ENCODE measurements around the gene ING1.

ING1 gene

DNA sequence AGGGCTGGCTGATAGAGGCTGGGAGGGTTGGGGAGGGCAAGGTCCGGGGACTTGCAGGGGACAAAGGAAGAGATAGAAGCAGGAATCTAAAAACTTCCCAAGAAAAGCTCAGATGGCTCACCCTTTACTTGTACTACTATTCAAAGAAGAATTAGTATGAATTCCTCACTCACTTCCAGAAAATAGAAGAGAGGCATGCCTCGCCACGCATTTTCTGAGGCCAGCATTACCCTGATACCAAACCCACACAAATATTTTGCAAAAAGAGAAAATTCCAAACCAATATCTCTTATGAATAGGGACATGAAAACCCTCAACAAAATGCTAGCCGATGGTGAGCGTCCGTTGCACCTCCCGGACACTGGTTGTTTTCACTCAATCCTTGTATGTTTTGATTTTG is 54.0 kb downstream of the ING1 start:
- DNase-seq (ENCODE audit: low read depth in 1 of 2, low spot score in 1 of 2), result no peak
- no peak for TF ChIP-seq SPI1 (IDR thresholded peaks at IDR 0.05; ENCODE audit: borderline replicate concordance, low read depth)
- TF ChIP-seq, protein P1, sequence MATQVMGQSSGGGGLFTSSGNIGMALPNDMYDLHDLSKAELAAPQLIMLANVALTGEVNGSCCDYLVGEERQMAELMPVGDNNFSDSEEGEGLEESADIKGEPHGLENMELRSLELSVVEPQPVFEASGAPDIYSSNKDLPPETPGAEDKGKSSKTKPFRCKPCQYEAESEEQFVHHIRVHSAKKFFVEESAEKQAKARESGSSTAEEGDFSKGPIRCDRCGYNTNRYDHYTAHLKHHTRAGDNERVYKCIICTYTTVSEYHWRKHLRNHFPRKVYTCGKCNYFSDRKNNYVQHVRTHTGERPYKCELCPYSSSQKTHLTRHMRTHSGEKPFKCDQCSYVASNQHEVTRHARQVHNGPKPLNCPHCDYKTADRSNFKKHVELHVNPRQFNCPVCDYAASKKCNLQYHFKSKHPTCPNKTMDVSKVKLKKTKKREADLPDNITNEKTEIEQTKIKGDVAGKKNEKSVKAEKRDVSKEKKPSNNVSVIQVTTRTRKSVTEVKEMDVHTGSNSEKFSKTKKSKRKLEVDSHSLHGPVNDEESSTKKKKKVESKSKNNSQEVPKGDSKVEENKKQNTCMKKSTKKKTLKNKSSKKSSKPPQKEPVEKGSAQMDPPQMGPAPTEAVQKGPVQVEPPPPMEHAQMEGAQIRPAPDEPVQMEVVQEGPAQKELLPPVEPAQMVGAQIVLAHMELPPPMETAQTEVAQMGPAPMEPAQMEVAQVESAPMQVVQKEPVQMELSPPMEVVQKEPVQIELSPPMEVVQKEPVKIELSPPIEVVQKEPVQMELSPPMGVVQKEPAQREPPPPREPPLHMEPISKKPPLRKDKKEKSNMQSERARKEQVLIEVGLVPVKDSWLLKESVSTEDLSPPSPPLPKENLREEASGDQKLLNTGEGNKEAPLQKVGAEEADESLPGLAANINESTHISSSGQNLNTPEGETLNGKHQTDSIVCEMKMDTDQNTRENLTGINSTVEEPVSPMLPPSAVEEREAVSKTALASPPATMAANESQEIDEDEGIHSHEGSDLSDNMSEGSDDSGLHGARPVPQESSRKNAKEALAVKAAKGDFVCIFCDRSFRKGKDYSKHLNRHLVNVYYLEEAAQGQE (IDR thresholded peaks at IDR 0.05; ENCODE audit: insufficient replicate concordance, low read depth), result no peak
- H3K27me3 ChIP-seq (ENCODE audit: insufficient read depth, poor library complexity, severe bottlenecking), result peaks cover 5% of the 10 kb centered on the region
- H3K4me3 ChIP-seq (replicated peaks; ENCODE audit: insufficient read depth, low read length), result no peak overlapping the region
- no peak overlapping the region for H3K27ac ChIP-seq (replicated peaks)

DNA sequence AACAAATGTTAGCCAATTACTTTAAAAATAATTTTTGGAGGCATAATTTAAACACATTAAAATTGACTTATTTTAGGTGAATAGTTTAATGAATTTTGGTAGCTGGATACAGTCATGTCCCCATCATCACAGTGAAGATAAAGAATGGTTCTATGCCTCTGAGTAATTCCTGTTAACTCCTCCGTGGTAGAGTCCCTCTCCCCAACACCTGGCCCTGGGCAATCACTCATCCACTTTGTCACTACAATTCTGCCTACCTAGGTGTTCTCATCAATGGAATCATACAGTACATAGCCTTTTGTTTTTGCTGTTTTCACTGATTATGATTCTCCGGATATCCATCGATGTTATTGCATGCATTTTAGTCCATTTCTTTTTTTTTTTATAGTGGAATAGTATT is 55.6 kb downstream of the ING1 start:
- TF ChIP-seq, protein P1 (IDR thresholded peaks at IDR 0.05; ENCODE audit: insufficient replicate concordance, low read depth), result no peak
- TF ChIP-seq POLR2AphosphoS5 (IDR thresholded peaks at IDR 0.05; ENCODE audit: low read depth) (no peak), GABPA (IDR thresholded peaks at IDR 0.05; ENCODE audit: low read depth) (no peak), SPI1 (IDR thresholded peaks at IDR 0.05; ENCODE audit: borderline replicate concordance, low read depth) (no peak)
- TF ChIP-seq, protein P2, sequence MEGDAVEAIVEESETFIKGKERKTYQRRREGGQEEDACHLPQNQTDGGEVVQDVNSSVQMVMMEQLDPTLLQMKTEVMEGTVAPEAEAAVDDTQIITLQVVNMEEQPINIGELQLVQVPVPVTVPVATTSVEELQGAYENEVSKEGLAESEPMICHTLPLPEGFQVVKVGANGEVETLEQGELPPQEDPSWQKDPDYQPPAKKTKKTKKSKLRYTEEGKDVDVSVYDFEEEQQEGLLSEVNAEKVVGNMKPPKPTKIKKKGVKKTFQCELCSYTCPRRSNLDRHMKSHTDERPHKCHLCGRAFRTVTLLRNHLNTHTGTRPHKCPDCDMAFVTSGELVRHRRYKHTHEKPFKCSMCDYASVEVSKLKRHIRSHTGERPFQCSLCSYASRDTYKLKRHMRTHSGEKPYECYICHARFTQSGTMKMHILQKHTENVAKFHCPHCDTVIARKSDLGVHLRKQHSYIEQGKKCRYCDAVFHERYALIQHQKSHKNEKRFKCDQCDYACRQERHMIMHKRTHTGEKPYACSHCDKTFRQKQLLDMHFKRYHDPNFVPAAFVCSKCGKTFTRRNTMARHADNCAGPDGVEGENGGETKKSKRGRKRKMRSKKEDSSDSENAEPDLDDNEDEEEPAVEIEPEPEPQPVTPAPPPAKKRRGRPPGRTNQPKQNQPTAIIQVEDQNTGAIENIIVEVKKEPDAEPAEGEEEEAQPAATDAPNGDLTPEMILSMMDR (IDR thresholded peaks at IDR 0.05; ENCODE audit: insufficient read depth, low read length), result no peak
- no peak overlapping the region for H3K27ac ChIP-seq (replicated peaks)
- H3K4me3 ChIP-seq (replicated peaks; ENCODE audit: insufficient read depth, low read length), result no peak overlapping the region
- DNase-seq (ENCODE audit: low read depth in 1 of 2, low spot score in 1 of 2), result no peak
- peaks cover 5% of the 10 kb centered on the region for H3K27me3 ChIP-seq (ENCODE audit: insufficient read depth, poor library complexity, severe bottlenecking)

DNA sequence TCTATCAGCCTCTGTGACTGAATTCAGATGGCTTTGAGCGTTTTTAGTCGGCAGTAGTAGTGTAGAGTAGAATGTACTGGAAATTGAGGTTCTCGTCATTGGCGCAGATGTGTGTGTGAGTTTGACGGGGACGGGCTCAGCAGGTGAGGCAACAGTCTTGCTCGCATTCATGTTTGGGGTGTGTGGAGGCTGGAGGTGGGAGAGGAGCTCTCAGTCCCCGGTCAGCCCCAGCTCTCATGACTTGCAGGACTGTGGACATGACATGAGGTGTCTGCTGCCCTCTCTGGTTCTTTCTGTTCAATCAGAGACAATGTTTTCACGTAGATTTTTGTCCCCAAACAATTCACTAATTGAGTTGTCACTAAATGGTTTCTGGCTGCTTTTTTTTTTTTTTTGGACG is 57.2 kb downstream of the ING1 start:
- Histone ChIP-seq H3K27me3 (ENCODE audit: insufficient read depth, poor library complexity, severe bottlenecking) (peaks cover 3% of the 10 kb centered on the region), H3K27ac (replicated peaks) (no peak overlapping the region), H3K4me3 (replicated peaks; ENCODE audit: insufficient read depth, low read length) (no peak overlapping the region)
- no peak for DNase-seq (ENCODE audit: low read depth in 1 of 2, low spot score in 1 of 2)
- no peak for TF ChIP-seq GABPA (IDR thresholded peaks at IDR 0.05; ENCODE audit: low read depth)
- TF ChIP-seq, protein P1 (IDR thresholded peaks at IDR 0.05; ENCODE audit: insufficient replicate concordance, low read depth), result no peak
- no peak for TF ChIP-seq POLR2AphosphoS5 (IDR thresholded peaks at IDR 0.05; ENCODE audit: low read depth)
- TF ChIP-seq SPI1 (IDR thresholded peaks at IDR 0.05; ENCODE audit: borderline replicate concordance, low read depth), result no peak
- TF ChIP-seq, protein P2 (IDR thresholded peaks at IDR 0.05; ENCODE audit: insufficient read depth, low read length), result no peak

DNA sequence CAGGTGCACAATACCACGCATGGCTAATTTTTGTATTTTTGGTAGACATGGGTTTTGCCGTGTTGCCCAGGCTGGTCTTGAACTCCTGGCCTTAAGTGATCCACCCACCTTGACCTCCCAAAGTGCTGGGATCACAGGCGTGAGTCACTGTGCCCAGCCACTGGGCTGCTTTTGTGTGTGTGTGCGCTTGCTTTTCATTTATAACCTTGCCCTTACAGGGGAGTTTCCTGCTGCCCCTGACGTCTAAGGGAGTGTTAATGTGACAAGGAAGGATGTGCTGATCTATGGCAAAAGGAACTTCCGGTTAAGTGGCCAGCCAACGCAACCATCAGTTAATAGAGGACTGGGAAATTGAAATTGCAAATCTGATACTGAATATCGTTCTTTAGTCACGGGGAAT is 57.7 kb downstream of the ING1 start:
- no peak overlapping the region for H3K4me3 ChIP-seq (replicated peaks; ENCODE audit: insufficient read depth, low read length)
- TF ChIP-seq GABPA (IDR thresholded peaks at IDR 0.05; ENCODE audit: low read depth), result no peak
- TF ChIP-seq, protein P1 (IDR thresholded peaks at IDR 0.05; ENCODE audit: insufficient replicate concordance, low read depth), result no peak
- TF ChIP-seq SPI1 (IDR thresholded peaks at IDR 0.05; ENCODE audit: borderline replicate concordance, low read depth), result no peak
- TF ChIP-seq, protein P2 (IDR thresholded peaks at IDR 0.05; ENCODE audit: insufficient read depth, low read length), result no peak
- no peak for TF ChIP-seq POLR2AphosphoS5 (IDR thresholded peaks at IDR 0.05; ENCODE audit: low read depth)
- no peak overlapping the region for H3K27ac ChIP-seq (replicated peaks)
- no peak for DNase-seq (ENCODE audit: low read depth in 1 of 2, low spot score in 1 of 2)
- peaks cover 2% of the 10 kb centered on the region for H3K27me3 ChIP-seq (ENCODE audit: insufficient read depth, poor library complexity, severe bottlenecking)
